Esophagus mucosa (tissue), 1 donor: ENCODE measurements around the gene CREB5. TPM values are rescaled to one million over a fixed set of nuclear protein-coding genes. Genes with fewer than 3 reads are reported as not detected.
"Not testable (repeated sequence)": the region's sequence is repeated elsewhere in the genome, so short reads cannot be mapped to it uniquely, and the experiment has no call there.

Experiments
- ATAC-seq: fragments of 200-7000 bp; cut with Tn5 transposase; one replicate; pipeline ENCODE4 v1.9.1; 2020
- total RNA-seq: library from RNA; stranded (reverse); gene quantifications from one replicate; pipeline ENCODE4 v1.2.4, GENCODE V29; 2023
- donor health status: DM: yes; HTN: yes; CAD: no.

The CREB5 gene
- total RNA-seq, 1 donor from 2014 or later, result 2.5 TPM

GRCh38 chr7:28587211-28587610, 174.9 kb downstream of the CREB5 start:
- peak; percentile 82 for ATAC-seq

- no peak for ATAC-seq
These were observed 176.3 kb downstream of the CREB5 start for GRCh38 chr7:28588602-28589001.

- no peak for ATAC-seq
These were observed 178.8 kb downstream of the CREB5 start for GRCh38 chr7:28591041-28591674.

GRCh38 chr7:28591725-28592349, 179.5 kb downstream of the CREB5 start:
- no peak for ATAC-seq

DNA sequence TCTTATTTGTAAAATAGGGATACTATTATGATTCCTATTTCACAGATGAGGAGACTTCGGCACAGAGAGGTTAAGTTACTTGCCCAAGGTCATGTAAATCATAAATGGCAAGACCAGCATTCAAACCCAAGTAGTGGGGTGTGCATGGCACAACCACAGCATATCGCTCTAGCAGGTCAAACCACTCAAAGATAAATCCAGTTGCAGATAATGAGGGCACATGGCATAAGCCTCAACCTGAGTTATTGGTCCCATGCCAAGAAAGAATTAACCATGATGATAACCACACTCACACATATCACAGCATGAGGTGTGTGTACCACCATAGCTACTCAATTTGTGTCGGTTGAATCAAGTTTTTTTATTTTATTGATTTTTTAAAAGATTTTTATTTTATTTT, 180.5 kb downstream of the CREB5 start:
- no peak for ATAC-seq

DNA sequence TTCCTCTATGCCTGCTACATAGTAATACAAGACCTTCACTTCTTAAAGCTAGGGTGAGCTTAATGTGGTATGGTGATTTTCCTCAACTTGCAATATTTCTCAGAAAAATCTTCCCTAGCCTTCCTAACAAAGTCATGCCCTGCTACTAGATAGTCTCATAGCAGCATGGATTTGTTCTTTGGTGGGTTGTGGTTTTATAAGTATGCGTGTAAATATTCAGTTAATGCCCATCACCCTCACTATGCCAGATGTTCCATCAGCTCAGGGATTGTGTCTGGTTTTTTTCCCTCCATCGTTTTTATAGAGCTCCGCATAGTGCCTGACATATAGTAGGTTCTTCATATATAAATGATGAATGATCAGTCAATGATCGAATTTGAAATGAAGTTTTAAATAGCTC, 182.8 kb downstream of the CREB5 start:
- ATAC-seq, result no peak

DNA sequence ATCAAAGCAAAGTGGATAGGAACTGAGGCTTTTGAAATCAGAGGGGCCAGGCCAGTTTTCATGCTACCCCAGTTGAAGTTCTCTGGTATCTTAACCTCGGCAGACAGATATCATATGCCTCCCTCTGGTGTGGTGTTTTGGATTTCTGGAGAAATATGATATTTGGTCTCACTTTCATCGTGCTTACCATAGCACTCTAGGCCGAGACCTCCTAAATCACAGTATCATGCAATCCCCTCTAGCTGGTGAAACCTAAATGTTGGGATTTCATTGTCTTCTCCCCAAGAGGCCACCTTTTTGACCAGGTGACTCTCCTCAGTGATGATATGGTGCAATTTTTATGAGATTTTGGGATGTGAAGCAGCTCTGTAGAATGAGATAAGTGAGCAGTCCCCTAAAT, 183.5 kb downstream of the CREB5 start:
- no peak for ATAC-seq

DNA sequence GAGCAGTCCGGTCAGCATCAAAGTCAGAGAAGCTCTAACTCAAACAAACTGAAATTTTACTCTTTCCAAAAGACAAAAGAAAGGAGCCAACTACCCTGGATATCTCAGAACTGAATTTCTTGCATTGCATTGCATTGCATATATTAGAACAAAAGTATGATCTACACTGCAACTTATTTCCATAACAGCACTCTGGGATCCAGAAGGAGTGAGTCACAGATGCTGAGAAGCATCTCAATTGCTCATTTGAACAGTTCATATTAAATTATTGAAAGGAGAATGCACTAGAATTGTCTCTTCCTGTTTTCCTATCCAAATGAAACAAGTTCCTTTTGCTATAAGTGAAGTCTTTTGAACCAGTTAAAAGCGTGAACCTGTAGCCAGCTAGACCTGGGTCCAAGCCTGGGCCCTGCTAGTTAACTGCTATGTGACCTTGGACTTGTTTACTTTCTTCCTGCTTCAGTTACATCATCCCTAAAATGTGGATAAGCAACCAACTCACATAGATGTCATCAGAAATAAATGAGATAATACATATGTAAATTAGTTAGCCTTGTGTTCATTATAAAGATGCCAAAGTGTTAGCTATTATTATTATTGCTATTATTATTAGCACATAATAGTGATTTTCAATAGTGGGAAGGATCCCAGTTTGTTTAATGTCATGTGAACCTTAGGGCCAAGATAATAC, 184.1 kb downstream of the CREB5 start:
- no peak for ATAC-seq

DNA sequence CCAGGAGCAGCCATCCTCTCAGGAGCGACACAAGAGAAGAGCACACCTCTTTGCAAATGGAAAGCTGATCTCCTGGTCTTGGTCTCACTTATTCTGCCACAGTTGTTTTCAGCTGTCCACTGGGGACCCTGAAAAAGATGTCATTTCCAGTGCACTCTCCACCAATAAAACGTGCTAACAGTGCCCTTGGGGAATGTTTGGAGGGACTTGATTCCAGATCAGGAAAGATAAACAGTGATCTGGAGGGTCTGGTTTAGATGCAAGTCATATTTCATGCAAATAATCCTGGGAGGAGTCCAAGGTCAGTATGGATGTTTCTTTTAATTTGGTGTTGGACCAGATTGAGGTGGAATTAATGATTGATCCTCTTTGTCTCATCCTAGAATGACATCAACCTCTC, 185.0 kb downstream of the CREB5 start:
- no peak for ATAC-seq

DNA sequence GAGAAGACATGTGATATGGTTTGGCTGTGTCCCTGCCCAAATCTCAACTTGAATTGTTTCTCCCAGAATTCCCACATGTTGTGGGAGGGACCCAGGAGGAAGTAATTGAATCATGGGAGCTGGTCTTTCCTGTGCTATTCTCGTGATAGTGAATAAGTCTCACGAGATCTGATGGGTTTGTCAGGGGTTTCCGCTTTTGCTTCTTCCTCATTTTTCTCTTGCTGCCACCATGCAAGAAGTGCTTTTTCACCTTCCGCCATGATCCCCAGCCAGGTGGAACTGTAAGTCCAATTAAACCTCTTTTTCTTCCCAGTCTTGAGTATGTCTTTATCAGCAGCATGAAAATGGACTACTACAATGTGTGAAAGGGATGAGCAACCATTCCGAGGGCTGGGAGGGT, 185.7 kb downstream of the CREB5 start:
- not testable (repeated sequence) for ATAC-seq

- no peak for ATAC-seq
These were observed 186.3 kb downstream of the CREB5 start for GRCh38 chr7:28598586-28598985.

GRCh38 chr7:28599411-28599810, 187.1 kb downstream of the CREB5 start:
- no peak for ATAC-seq

GRCh38 chr7:28602282-28602681, 190.0 kb downstream of the CREB5 start:
- ATAC-seq, result no peak

DNA sequence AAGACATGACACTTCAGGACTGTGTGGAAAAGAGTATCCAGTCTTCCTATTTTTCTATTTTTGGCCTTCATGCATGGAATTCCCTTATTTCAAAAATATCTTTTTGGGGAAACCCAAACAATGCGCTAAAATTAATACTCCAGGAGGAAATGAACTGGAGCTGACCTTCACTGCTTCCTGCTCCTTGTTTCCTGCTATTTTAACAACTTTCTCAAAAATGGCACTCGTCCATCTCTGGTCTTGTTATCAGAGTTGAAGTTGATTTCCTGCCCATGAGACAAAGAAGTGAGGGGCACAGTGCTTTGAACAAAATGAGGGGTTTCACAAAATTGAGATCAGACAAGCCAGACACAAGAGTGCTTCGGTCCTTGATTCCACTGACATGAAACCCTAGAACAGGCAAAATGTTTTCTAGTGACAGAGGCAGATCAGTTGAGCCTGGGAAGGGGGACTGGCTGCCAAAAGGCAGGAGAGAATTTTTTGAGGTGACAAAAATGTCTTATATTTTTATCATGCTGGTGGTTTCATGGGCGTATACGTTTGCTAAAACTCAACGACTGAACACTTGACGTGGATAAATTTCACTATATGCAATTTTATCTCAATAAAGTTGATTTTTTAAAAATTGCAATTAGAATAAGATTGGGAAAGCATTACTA, 193.2 kb downstream of the CREB5 start:
- ATAC-seq, result no peak

GRCh38 chr7:28606421-28606820, 194.1 kb downstream of the CREB5 start:
- no peak for ATAC-seq

DNA sequence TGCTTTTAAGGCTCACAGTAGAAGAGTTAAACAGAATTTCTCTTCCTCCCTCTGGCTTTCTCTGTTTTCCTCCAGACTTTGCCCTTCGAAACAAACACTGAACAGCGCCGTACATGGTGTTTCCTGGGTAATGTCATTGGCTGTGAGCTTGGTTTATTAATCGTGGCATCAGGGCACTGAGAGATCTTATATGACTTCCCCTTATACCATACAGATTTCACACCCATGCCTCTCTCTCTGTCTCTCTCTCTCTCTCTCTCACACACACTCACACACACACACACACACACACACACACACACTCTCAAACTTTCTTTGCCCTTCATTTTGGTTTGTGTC, 195.5 kb downstream of the CREB5 start:
- ATAC-seq, result no peak

DNA sequence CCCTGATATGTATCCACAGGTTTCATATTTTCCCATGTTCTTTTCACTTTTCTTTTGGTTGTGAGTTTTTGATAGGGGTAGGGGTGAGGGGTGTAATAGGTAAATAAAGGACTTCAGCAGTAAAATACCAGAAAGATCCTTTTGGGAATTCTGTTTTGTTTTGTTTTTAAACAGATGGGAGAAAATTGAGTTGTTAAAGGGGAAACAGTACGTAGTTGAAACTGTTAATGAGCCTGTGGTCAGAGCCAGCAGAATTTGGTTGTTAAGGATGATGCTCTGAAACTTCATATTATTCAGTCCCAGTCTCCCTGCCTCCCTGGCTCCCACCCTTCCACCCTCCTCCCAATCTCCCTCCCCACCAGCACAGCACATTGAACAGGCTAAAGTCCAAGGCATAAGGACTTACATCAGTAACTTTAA, 195.9 kb downstream of the CREB5 start:
- no peak for ATAC-seq

GRCh38 chr7:28608731-28609130, 196.4 kb downstream of the CREB5 start:
- no peak for ATAC-seq

- no peak for ATAC-seq
These were observed 197.3 kb downstream of the CREB5 start for GRCh38 chr7:28609608-28610007.

DNA sequence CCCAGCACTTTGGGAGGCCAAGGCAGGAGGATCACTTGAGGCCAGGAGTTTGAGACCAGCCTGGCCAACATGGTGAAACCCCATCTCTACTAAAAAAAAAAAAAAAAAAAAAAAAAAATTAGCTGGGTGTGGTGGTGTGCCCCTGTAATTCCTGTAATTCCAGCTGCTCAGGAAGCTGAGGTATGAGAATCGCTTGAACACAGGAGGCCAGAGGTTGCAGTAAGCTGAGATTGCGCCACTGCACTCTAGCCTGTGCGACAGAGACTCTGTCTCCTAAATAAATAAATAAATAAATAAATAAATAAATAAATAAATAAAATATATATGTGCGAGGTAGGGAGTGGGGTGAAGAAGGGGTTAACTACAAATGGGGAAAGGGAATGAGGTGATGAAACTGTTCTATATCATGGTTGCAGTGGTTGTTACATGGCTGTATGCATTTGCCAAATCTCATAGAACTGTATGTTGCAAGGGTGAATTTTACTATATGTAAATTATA, 199.1 kb downstream of the CREB5 start:
- ATAC-seq, result peak; percentile 72

DNA sequence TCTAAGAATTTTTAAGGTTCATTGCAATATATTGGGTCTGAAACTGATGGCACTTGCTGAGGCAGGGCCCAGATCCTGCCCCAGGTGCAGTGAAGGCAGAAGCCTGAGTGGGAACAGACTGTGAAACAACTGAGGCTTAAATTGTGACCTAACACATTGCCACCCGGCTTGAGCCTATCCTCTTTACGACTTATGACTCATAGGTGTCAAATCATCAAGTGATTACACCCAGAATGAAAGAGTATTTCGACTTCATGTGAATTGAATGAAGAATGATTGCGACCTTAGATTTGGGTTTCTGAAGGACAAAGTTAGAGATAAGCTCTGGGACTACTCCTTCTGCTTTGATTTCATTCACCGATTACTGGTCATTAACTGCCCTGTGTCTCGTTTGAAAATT, 200.9 kb downstream of the CREB5 start:
- peak; percentile 66 for ATAC-seq

GRCh38 chr7:28615091-28615490, 202.8 kb downstream of the CREB5 start:
- no peak for ATAC-seq

DNA sequence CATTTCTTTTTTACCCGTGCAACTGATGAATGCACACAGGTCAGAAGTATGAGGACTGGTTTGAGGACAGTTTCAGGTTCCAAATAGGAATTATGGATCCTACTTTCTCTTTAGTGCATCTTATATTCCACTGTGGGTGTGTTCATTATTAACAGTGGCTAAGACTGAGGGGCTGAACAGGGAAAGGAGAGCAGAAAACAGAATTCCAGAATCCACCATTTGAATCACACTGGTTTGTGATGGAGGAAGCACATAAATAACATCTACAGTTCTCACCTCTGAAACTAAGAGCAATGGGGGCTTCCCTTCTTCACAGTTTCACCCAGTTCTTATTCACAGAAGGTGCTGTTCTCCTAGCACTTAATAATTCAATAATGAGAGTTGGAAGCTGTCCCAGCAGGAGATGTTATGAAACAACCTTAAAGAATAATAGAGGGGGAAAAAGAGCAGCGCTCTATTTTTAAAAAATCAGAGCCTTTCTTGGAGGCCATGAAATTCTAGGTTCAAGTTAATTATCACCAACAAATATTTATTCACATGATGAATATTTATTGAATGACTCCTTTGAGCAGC, 205.1 kb downstream of the CREB5 start:
- no peak for ATAC-seq
